DMS79 treated with DMSO at 0.1 percent for 48 hours (cell line): ENCODE results near the gene XRRA1.
A peak's percentile ranks its signal among the peaks of the same experiment; 100 is the strongest.

Experiments
- DNase-seq: peaks from one replicate; lab custom pipeline; 2025; lab: John Stamatoyannopoulos, UW

The XRRA1 gene

GRCh38 chr11:74951226-74951625 lies 2.3 kb upstream of the XRRA1 start:
- DNase-seq = no peak

- peak; percentile 28 for DNase-seq
Measured at GRCh38 chr11:74950374-74950969, 1.6 kb upstream of the XRRA1 start.

GRCh38 chr11:74949753-74950137 lies 854 bp upstream of the XRRA1 start:
- DNase-seq = peak; percentile 28

GRCh38 chr11:74948546-74948897 lies 369 bp downstream of the XRRA1 start:
- DNase-seq = peak; percentile 52

GRCh38 chr11:74942073-74942759 lies 6.7 kb downstream of the XRRA1 start:
- no peak for DNase-seq

- DNase-seq = no peak
Measured at GRCh38 chr11:74941492-74941891, 7.4 kb downstream of the XRRA1 start.

GRCh38 chr11:74937696-74938475 lies 11.0 kb downstream of the XRRA1 start:
- no peak for DNase-seq

- DNase-seq = no peak
Measured at GRCh38 chr11:74936976-74937375, 11.9 kb downstream of the XRRA1 start.

GRCh38 chr11:74936087-74936486 lies 12.8 kb downstream of the XRRA1 start:
- DNase-seq = peak; percentile 92

- no peak for DNase-seq
Measured at GRCh38 chr11:74935285-74935684, 13.6 kb downstream of the XRRA1 start.

- DNase-seq = no peak
Measured at GRCh38 chr11:74933765-74934164, 15.1 kb downstream of the XRRA1 start.

- DNase-seq = no peak
Measured at GRCh38 chr11:74932797-74933196, 16.1 kb downstream of the XRRA1 start.

- DNase-seq = no peak
Measured at GRCh38 chr11:74932169-74932568, 16.7 kb downstream of the XRRA1 start.

GRCh38 chr11:74929431-74930363 lies 19.2 kb downstream of the XRRA1 start:
- DNase-seq = peak; percentile 89

GRCh38 chr11:74927496-74927895 lies 21.4 kb downstream of the XRRA1 start:
- no peak for DNase-seq

GRCh38 chr11:74926304-74927030 lies 22.4 kb downstream of the XRRA1 start:
- no peak for DNase-seq

GRCh38 chr11:74925281-74925680 lies 23.6 kb downstream of the XRRA1 start:
- DNase-seq = no peak

- no peak for DNase-seq
Measured at GRCh38 chr11:74923125-74923524, 25.8 kb downstream of the XRRA1 start.

GRCh38 chr11:74909812-74910211 lies 39.1 kb downstream of the XRRA1 start:
- DNase-seq = no peak

GRCh38 chr11:74909385-74909784 lies 39.5 kb downstream of the XRRA1 start:
- no peak for DNase-seq

GRCh38 chr11:74905326-74905725 lies 43.6 kb downstream of the XRRA1 start:
- DNase-seq = no peak
